ENCODE results near the gene AXIN1.

DNA sequence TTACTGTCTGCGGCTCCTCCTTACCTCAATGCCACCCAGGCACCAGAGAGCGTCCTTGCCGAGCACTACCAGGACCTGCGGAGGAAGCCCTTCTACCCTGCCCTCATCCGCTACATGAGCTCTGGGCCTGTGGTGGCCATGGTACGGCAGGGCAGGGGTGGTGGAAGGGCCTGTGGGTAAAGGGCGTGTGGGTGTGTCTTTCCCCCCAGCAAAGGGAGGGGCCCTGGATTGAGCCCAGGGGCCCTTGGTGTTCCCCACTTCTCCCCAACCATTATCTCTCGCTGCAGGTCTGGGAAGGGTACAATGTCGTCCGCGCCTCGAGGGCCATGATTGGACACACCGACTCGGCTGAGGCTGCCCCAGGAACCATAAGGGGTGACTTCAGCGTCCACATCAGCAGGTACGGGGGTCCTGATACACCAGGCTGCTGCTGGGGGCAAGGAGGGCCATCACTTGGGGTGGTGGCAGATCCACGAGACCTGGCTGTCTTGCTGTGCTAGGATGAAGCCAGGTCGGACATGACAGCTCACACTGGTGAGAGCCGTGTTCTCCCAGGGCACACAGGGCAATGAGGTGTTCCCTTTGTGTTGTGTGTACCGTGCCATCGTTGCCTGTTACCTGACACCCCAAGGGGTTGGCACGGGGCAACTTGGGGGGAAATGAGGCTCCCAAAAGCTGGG is 47.0 kb upstream of the AXIN1 start:
- TF ChIP-seq EP300 (IDR thresholded peaks at IDR 0.05): no peak
- TF ChIP-seq, protein P1, sequence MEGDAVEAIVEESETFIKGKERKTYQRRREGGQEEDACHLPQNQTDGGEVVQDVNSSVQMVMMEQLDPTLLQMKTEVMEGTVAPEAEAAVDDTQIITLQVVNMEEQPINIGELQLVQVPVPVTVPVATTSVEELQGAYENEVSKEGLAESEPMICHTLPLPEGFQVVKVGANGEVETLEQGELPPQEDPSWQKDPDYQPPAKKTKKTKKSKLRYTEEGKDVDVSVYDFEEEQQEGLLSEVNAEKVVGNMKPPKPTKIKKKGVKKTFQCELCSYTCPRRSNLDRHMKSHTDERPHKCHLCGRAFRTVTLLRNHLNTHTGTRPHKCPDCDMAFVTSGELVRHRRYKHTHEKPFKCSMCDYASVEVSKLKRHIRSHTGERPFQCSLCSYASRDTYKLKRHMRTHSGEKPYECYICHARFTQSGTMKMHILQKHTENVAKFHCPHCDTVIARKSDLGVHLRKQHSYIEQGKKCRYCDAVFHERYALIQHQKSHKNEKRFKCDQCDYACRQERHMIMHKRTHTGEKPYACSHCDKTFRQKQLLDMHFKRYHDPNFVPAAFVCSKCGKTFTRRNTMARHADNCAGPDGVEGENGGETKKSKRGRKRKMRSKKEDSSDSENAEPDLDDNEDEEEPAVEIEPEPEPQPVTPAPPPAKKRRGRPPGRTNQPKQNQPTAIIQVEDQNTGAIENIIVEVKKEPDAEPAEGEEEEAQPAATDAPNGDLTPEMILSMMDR (IDR thresholded peaks at IDR 0.05): no peak
- TF ChIP-seq POLR2AphosphoS5 (IDR thresholded peaks at IDR 0.05): no peak
